GM12801 (cell line): Measurements from ENCODE around the gene BCAT1.

Experiments used
- TF ChIP-seq, protein P1 (sequence below): IDR thresholded peaks from one replicate; pipeline ENCODE4 v1.5.1; 2011; ENCODE audit warnings: control low read depth; ENCODE audit not compliant: insufficient read length; ENCODE audit errors: extremely low read depth

The BCAT1 gene

DNA sequence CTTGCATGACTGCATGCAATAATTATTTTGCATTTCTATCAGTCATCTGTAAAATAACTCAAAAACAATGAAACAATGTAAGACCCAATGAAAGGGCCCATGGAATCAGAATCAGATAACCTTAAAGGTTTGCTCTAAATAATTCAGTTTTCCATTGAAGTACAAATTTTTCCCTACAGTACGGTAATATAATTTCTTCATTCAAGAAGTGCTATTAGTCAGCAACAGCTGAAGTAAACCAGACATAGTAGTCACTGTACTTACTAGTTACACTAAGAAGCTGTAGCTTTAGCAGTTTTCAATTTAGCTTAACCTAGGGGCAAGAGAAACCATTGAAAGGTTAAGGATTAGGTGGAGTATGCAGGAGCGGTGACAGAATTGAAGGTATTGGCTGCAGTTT lies 43.5 kb downstream of the BCAT1 start:
- TF ChIP-seq, protein P1, sequence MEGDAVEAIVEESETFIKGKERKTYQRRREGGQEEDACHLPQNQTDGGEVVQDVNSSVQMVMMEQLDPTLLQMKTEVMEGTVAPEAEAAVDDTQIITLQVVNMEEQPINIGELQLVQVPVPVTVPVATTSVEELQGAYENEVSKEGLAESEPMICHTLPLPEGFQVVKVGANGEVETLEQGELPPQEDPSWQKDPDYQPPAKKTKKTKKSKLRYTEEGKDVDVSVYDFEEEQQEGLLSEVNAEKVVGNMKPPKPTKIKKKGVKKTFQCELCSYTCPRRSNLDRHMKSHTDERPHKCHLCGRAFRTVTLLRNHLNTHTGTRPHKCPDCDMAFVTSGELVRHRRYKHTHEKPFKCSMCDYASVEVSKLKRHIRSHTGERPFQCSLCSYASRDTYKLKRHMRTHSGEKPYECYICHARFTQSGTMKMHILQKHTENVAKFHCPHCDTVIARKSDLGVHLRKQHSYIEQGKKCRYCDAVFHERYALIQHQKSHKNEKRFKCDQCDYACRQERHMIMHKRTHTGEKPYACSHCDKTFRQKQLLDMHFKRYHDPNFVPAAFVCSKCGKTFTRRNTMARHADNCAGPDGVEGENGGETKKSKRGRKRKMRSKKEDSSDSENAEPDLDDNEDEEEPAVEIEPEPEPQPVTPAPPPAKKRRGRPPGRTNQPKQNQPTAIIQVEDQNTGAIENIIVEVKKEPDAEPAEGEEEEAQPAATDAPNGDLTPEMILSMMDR, result no peak

- TF ChIP-seq, protein P1, result no peak
These were observed 44.0 kb downstream of the BCAT1 start for GRCh38 chr12:24904871-24905270.

DNA sequence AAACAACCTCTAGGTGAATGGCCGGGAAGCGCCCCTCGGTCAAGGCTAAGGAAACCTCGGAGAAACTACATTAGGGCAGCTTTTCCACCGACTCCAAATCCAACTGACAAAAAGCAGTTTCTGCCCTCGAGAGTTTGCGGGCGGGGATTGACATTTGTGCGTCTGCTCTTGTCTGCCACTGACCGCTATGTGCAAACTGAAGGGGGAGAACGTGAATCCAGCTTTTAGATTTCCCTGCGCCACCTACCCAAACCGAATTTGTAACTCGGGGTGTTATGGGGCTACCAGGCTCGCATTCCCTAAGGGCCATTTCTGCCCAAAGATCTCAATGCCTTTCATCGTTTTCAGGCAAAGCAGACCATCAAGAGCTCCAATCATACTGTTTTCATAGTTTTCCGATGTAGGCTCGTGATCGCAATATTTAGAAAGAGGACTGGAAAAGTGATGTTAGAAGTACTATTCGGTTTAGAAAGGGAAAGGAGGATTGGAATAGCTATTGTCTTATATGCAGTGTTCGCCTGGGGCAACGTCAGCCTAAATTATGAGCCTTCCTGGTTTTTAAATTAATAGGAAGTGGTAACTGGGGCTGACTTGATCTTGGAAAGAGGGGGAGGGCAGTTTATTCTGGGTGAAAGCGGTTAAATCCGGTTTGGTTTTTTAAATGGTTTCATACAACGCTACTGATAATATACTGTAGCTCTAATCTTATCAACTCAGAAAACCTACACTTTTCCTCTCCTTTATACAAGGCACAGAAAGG lies 45.4 kb downstream of the BCAT1 start:
- TF ChIP-seq, protein P1, result no peak

GRCh38 chr12:24902511-24903328 lies 46.2 kb downstream of the BCAT1 start:
- TF ChIP-seq, protein P1, result no peak

GRCh38 chr12:24901576-24902461 lies 47.1 kb downstream of the BCAT1 start:
- TF ChIP-seq, protein P1, result no peak

- TF ChIP-seq, protein P1, result no peak
These were observed 48.7 kb downstream of the BCAT1 start for GRCh38 chr12:24900196-24900595.

DNA sequence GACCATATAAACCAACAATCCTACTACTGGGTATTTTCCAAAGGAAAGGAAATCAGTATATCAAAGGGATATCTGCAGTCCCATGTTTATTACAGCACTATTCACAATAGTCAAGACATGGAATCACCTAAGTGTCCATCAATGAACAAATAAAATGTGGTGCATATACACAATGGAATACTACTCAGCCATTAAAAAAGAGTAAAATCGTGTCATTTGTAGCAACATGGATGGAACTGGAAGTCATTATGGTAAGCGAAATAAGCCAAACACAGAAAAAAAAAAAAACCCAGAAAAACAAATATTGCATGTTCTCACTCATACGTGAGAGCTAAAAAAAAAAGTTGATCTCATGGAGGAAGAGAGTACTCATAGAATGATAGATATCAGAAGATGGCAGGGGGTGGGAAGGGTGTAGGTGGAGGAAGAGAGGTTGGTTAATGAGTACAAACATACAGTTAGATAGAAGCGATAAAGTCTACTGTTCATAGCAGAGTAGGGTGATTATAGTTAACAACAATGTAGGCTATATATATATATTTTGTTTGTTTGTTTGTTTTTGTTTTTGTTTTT lies 49.3 kb downstream of the BCAT1 start:
- TF ChIP-seq, protein P1, result no peak
